NOMO-1 (cell line): ENCODE data around the gene PHF12.
"Not testable (repeated sequence)": the region's sequence is repeated elsewhere in the genome, so short reads cannot be mapped to it uniquely, and the experiment has no call there.

Experiments used
- DNase-seq, 2 experiments: peaks; one replicate each; lab custom pipeline; 2025; ENCODE audit not compliant: unreplicated experiment in 2 of 2; lab: John Stamatoyannopoulos, UW

PHF12 gene

DNA sequence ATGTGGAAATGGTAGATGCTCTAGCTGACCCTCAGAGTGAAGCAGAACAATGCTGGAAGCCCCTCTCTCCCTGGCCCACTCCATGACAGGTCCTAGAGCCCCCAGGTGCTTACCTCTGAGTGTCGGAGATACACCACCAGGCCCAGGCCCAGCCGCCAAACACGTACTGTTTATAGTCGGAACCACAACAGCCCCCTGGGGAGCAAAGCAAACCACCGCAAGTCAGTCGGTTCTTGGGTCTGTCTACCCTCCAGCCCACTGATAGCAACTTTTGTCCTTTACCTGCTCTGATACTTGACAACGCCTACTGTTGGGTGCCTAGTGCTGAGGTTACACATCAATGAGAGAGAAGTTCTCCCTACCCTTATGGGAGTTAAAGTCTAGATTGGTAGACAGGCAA lies 62.5 kb downstream of the PHF12 start:
- DNase-seq: no peak

DNA sequence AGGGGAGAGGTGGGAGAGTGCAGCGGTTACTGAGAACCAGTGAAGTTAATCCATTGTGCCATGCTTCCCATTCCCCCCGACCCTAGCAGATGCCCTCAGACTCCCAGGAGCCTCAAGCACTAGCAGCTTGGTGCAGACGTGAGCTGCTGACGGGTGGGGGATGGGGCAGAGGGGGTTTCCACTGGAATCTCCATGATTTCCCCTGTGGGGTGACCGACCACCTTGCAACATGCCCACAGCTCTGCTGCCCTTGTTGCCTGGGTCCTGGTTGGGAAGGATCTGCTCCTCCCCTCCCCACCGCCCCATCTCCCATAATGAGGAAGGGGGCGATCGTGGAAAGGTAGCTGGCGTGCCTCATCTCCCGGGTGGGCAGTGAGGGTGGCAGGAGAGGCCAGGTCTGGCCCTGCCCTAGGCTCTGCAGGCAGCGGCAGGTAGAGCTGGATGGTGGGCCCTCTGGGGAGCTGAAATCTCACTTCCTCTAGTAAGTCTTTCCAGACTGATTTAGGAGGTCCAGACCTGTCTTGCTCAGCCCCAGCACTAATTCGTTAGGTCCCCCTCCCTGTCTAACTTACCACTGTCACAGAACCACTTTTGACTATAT lies 63.3 kb downstream of the PHF12 start:
- no peak for DNase-seq

DNA sequence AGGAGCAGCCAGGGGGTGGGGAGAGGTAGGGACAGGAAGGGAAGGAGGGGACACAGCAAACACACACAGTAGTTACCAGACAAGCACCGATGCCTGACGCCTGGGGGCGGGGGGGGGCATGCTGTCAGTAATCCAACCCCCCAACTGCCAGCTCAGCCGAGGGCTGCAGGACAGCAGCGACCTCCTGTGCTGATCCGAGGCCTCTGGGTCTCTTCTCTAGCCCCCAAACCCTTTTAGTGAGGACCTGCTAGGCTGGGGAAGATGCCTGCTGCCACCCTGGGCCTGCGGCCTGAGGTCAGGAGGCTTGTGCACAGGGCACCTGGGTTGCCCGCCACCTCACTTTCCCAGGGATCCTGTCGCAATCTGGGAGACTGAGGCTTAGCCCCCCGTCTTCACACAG lies 65.4 kb downstream of the PHF12 start:
- DNase-seq: no peak

DNA sequence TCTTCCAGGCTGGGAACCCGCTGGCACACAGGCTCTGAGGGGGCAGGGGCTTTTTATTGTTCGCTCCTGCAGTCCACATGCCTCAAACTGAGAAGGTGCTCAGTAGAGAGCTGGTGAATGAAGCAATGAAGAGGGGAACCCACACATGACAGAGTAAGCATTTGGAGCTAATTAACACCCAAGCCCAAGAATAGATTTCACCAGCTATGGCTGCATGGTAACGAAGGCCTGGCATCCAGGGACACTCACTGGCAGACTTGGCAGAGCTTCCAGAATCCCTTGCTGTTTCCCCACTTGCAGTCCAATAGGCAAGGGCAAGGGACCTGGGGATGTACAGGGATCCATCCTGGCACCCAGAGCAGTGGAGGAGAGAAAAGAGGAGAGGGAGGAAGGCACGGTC lies 66.0 kb downstream of the PHF12 start:
- DNase-seq: no peak

DNA sequence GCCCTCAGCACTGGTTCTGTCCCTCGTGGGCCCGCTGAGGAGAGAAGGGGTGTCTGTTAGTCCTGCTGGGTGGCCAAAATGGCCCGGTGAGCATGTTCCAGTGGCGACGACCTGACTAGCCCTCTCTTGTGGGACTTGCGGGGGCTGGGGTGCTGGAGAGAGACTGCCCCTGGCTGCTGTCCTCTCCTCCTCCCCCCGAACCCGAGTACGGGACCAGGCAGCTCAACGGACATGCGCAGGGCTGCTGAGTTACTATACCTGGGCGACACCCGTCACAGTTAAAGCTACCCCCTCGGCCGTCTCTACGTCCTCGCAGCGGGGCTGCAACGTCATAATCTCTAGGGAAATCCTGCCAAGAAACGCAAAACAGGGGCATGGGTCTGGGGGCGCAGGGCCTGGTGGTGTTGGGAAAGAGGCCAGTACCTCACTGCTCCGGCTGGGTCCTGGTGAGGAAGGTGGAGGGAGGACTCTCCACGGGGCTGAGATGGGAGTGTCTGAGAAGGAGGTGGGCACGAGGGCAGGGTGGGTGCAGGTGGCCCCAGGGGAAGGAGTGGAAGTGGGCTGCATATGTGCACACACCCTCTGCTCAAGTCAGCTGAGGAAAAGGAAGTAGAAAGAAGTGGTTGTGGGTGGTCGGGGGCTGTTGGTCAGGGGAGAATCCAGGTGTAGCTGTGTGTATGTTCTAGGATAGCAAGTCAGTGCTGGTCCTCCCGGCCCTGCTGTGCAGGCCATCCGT lies 67.2 kb downstream of the PHF12 start:
- DNase-seq: no peak

DNA sequence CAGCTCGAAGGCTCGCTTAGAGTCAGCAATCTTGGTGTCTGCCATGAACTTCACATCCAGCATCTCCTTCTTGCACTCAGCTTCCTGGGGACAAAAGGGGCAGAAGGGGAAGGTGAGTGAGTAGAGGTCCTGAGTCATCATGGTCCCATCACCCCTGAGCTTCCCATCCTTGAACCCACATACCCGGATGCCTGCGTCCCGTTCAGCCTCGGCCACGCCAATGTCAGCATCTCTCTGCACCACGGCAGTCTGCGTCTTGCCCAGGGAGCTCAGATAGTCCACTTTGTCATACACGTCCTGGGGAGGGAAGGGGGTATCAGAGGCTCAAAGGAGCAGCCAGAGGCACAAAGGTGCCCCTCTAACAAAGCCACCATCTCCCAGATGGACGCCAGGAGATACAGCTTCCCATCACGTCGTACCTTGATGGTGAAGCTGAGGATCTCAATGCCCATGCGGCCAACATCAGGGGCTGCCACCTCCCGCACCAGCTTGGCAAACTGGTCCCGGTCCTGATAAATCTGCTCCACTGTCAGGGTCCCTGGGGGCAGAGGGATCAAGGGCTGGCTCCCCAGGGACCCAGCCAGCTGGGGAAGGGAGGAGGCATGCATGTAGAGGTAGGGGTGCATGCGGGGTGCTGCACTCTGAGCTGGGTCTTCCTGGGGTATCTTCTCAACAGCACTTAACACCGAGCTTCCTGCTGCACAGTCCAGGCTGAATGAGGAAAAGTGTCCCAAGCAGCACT lies 69.0 kb downstream of the PHF12 start:
- DNase-seq: no peak

DNA sequence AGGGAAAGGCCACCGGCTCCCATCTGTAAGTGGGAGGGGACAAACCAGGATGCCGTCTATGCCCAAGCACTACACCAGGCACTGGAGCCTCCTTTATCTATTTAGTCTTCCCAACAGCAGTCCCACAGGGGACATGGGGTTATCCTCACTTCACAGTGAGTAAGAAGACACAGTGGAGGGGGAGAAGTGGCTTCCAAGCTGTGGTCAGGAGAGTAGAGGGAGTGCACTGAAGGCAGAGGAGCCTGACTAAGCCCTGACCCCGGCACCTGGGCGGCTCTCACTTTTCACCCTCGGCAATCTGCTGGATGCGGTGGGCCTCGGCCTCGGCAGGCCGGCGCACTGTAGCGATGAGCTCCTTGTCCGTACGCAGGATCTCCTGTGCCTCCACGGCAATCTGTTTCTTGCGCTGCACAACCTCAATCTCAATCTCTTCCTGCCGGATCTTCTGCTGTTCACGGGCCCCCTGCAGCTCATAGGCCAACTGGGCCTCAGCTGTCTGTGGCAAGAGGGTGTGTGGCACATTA lies 69.7 kb downstream of the PHF12 start:
- DNase-seq: no peak

DNA sequence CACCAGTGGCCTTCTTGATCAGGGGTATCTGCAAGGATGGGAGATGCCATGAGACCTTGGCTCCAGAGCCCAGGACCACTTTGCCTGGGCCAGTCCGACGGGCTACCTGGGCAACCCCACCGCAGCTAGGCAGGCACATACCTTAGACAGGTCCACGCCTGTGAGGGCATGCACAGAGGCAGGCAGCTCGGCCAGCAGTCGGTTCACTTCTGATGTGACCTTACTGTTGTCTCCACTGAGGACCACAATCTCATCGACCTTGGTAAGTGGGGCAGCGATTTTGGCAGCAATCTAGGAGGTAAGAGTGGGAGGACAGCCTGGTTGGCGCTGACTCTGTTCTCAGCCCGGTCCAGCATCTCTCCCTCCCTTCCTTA lies 70.8 kb downstream of the PHF12 start:
- DNase-seq: no peak

DNA sequence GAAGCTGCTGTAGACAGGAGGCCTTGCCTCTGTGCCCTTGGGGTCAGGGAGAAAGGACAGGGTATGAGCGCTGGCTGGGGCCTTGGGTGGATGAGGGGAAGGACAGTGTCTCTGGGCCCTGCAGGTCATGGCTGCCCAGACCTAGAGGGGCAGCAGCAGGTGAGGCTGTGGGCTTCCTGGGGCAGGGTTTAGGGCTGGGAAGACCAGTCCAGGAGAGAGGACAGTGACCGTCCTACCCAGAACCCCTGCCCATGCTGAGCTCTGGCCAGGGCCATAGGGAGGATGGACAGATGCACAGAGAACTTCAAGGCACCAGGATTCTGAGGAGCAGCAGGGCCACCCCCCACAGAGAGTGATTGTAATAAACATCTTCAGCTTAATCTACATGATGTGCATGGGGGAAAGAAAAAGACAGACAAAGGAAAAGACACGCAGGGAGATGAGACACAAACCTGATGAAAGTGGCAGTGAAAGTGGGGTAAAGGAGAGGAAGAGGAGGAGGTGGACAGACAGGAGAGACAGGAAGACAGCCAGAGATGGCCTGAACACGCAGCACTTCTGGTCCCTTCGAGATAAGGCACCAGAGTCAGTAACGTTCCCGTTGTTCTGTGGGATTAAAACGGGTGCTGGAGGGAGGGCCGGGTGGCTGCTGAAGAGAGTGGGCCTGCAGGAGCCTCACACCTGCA lies 71.3 kb downstream of the PHF12 start:
- no peak for DNase-seq

DNA sequence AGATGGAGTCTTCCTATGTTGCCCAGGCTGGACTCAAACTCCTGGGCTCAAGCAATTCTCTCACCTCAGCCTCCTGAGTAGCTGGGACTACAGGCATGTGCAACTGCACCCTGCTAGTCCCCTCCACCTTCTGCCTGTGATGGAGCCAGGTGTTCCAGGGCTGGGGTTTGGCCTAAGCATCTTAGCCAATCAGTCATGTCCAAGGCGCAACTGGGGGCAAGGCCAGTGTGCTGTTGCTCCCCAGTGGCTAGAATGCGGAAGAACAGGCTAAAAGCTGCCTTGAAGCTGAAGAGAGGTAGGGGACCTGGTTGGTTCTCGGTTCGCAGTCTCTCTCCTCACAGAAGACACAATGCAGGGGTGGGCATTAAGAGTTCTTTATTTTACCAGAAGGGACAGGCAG lies 72.3 kb downstream of the PHF12 start:
- DNase-seq: no peak

DNA sequence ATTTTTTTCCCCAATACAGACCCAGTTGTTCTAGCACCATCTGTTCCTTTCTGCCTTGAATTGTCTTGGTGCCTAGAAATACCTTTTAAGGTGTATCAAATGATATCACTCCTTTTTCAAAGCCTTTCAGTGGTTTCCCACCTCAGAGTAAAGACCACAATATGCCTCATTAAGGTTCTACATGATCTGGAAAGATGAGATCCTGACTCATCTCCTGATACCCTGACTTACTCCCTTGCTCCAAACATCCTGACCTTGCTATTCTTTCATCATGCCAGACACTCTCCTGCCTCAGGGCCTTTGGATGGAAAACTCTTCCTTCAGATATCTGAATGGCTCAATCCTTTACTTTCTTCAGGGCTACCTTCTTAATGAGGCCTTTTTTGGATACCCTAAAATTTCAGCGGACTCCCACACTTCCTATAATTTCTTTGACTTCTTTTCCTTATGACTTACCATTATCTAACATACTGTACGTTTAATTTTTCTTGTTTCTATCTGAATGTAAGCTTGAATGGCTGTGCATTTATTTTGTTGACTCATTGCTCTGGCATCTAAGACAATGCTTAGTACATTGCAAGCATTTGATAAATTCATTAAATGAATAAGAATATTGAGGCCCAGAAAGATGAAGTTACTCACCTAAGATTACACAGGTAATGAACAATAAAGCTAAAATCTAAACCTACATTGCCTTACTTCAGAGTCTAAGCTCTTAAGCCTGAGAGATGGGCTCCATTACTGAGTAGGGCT lies 73.0 kb downstream of the PHF12 start:
- no peak for DNase-seq

DNA sequence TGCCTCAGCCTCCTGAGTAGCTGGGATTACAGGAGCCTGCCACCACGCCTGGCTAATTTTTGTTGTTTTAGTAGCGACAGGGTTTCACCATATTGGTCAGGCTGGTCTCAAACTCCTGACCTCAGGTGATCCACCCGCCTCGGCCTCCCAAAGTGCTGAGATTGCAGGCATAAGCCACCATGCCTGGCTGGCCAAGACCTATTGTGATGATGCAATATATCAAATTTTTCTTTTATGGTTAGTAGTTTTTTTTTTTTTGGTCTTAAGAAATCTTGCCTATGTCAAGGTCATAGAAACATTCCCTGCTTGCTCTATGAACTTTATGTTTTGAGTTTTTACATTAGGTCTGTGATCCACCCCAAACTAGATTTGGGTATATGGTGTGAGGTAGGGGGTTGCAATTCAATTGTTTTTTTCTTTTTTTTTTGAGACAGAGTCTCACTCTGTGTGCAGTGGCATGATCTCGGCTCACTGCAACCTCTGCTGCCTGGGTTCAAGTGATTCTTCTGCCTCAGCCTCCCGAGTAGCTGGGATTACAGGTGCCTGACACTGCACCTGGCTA lies 74.1 kb downstream of the PHF12 start:
- DNase-seq: not testable (repeated sequence)

DNA sequence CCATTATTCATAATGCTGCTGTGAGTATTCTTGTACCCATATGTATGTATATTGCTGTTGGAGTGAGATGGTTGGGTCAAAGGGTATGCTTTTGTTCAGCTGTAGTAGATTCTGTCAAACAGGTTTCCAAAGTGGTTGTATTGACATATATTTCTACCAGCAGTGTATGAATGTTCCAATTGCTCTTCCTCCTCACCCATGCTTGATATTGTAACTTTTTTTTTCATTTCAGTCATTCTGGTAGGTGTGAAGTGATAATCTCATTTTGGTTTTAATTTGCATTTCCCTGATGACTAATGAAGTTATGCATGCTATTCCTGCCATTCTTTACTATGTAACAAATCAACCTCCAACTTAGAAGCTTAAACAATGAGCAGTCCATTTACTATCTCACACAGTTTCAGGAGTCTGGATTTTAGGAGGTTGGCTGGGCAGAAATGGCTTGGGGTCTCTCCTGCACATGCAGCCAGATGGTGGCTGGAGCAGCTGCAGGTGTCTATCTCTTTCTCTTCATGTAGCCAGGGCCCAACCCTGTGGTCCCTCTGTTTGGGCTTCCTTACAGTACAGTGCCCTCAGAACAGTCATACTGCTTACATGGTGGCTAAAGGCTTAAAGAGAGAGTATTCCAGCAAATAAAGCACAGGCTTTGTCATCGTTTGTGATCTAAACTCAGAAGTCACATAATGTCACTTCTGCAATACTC lies 75.3 kb downstream of the PHF12 start:
- DNase-seq: no peak

DNA sequence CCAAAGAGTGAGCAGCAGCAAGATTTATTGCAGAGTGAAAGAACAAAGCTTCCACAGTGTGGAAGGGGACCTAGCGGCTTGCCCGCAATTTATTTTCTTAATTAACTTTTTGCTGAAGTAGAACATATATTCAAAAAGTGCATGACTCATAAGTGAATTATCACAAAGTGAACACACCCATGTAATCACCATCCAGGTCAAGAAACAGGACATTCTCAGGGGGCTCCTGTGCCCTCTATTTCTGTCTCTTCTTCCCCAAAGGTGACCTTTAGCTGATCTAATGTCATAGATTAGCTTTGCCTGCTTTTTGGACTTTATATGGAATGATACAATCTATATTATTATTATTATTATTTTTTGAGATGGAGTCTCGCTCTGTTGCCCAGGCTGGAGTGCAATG lies 76.6 kb downstream of the PHF12 start:
- DNase-seq: no peak

DNA sequence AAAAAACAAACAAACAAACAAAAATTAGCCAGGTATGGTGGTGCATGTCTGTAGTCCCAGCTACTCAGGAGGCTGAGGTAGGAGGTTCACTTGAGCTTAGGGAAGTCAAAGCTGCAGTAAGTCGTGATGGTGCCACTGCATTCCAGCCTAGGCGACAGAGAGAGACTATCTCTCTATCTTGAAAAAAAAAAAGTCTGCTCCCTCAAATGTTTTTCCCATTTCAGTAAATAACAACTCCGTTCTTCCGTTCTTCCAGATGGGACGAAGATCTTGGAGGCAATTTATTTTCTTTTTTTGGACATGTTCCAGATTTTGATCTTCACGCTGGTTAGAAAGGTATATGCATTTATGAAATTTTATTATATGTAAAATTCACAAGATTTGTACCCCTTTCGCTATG lies 77.5 kb downstream of the PHF12 start:
- DNase-seq: no peak

DNA sequence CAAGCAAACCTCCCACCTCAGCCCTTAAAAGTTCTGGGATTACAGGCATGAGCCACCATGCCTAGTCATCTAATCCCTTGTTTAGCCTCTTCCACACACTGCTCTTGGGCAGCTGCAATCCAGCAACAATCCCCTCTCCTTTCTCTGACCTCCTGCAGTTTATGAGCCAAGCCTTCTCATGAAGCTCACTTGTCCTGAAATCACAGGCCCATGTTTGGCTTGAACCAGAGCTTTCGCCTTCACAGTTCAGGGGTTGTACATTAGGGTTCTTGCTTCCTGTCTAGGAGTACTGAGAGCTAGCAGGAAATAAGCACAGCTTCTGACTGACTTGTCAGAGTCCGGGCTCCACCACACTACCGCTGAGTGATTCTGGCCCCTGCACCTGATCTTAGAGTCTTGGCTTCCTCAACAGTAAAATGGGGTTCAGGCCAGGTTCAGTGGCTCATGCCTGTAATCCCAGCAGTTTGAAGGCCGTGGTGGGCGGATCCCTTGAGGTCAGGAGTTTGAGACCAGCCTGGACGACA lies 80.2 kb downstream of the PHF12 start:
- no peak for DNase-seq

DNA sequence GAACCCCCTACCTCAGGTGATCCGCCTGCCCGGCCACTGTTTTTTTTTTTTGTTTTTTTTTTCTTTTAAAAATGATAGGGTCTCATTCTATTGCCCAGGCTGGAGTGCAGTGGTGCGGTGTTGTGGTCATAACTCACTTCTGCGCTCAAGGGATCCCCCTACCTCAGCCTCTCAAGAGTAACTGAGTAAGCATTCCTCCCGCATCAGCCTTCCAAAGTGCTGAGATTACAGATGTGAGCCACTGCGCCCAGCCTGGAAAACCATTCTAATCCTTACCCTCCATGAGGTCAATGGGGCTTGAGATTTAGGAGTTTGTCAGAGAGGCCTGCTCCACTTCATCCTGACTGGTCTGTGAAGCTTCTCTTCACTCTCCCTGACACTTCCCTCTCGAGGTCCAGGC lies 84.0 kb downstream of the PHF12 start:
- no peak for DNase-seq

DNA sequence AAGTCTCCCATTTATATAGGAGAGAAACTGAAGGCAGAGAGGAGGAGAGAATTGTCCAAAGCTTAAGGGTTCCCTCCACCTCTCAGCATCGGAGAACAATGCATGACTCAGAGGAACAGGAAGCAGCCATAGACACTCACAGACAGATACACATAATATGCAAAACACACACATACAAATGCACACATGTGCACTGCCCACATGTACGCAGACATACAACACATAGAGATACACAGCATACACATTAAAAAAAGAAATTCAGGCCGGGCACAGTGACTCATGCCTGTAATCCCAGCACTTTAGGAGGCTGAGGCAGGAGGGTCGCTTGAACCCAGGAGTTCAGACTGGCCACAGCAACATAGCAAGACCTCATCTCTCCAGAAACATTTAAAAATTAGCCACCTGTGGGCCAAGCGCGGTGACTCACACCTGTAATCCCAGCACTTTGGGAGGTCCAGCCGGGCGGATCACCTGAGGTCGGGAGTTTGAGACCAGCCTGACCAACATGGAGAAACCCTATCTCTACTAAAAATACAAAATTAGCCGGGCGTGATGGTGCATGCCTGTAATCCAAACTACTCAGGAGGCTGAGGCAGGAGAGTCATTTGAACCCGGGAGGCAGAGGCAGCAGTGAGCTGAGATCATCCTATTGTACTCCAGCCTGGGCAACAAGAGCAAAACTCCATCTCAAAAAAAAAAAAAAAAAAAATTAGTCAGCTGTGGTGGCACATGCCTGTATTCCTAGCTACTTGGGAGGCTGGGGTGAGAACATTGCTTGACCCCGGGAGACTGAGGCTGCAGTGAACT lies 85.2 kb downstream of the PHF12 start:
- DNase-seq: no peak
